ENCODE data around the gene CNPY1. TPM values are rescaled to one million over a fixed set of nuclear protein-coding genes. Genes with fewer than 3 reads are reported as not detected.

Gene CNPY1
- total and polyA plus RNA-seq, 2 experiments from 2014 or later = not detected

DNA sequence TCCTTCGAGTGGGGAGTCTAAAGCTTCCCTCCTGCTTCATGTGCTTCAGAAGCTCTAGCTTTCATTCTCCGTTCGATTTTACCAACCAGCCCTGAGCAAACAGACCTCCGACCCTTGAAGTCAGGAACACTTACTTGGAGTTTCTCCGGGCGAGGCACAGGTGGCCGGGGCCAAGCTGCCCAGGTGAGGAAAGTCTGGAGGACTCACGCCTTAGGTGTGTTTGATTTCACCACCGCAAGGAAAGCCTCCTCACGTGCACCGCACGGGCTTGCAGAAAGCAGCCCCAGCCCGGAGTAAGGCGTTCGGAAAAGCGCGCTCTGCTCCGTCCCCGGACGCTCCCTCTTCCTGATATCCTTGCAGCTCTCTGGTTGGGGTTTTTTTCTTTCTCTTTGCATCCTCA lies 30.1 kb upstream of the CNPY1 start:
- Histone ChIP-seq H3K36me3 (replicated peaks; ENCODE audit: insufficient read depth, low read depth) (no peaks in the 10 kb centered on the region), H3K27ac (no peak overlapping the region), H3K4me3 (no peak overlapping the region), H3K4me1 (ENCODE audit: insufficient read depth) (no peaks in the 10 kb centered on the region), H3K27me3 (peaks cover 7% of the 10 kb centered on the region), H3K9me2 (replicated peaks; ENCODE audit: insufficient read depth) (no peaks in the 10 kb centered on the region), H3K79me2 (no peaks in the 10 kb centered on the region), H3K4me2 (no peak overlapping the region), H2AFZ (no peak overlapping the region), H4K20me1 (ENCODE audit: insufficient read depth, poor library complexity, severe bottlenecking) (no peaks in the 10 kb centered on the region), H3K9me3 (ENCODE audit: low read depth) (no peaks in the 10 kb centered on the region)
- WGBS (ENCODE audit: low lambda C conversion rate, missing lambda C conversion rate) = 79% methylated on average over 20 of the region's 20 CpGs
- DNase-seq (ENCODE audit: low spot score) = no peak
- TF ChIP-seq EZH2 (IDR thresholded peaks at IDR 0.05; ENCODE audit: borderline replicate concordance) (no peak), EZH2phosphoT487 (IDR thresholded peaks at IDR 0.05; ENCODE audit: low read depth, severe bottlenecking, unreplicated experiment) (no peak)
- TF ChIP-seq, protein P1, sequence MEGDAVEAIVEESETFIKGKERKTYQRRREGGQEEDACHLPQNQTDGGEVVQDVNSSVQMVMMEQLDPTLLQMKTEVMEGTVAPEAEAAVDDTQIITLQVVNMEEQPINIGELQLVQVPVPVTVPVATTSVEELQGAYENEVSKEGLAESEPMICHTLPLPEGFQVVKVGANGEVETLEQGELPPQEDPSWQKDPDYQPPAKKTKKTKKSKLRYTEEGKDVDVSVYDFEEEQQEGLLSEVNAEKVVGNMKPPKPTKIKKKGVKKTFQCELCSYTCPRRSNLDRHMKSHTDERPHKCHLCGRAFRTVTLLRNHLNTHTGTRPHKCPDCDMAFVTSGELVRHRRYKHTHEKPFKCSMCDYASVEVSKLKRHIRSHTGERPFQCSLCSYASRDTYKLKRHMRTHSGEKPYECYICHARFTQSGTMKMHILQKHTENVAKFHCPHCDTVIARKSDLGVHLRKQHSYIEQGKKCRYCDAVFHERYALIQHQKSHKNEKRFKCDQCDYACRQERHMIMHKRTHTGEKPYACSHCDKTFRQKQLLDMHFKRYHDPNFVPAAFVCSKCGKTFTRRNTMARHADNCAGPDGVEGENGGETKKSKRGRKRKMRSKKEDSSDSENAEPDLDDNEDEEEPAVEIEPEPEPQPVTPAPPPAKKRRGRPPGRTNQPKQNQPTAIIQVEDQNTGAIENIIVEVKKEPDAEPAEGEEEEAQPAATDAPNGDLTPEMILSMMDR (IDR thresholded peaks at IDR 0.05; ENCODE audit: poor library complexity) = no peak

- WGBS (ENCODE audit: low lambda C conversion rate, missing lambda C conversion rate) = 87% methylated on average over 10 of the region's 10 CpGs
Observed at GRCh38 chr7:155574556-155575290, 28.4 kb upstream of the CNPY1 start.

GRCh38 chr7:155571581-155572345 lies 25.4 kb upstream of the CNPY1 start:
- no peak for DNase-seq (ENCODE audit: low spot score)
- no peaks in the 10 kb centered on the region for H3K4me1 ChIP-seq (ENCODE audit: insufficient read depth)
- no peak overlapping the region for H2AFZ ChIP-seq
- no peaks in the 10 kb centered on the region for H4K20me1 ChIP-seq (ENCODE audit: insufficient read depth, poor library complexity, severe bottlenecking)
- peaks cover 7% of the 10 kb centered on the region for H3K27me3 ChIP-seq
- no peaks in the 10 kb centered on the region for H3K36me3 ChIP-seq (replicated peaks; ENCODE audit: insufficient read depth, low read depth)
- H3K9me3 ChIP-seq (ENCODE audit: low read depth) = no peaks in the 10 kb centered on the region
- H3K9me2 ChIP-seq (replicated peaks; ENCODE audit: insufficient read depth) = no peaks in the 10 kb centered on the region
- no peak overlapping the region for H3K27ac ChIP-seq
- H3K79me2 ChIP-seq = no peaks in the 10 kb centered on the region
- TF ChIP-seq EZH2phosphoT487 (IDR thresholded peaks at IDR 0.05; ENCODE audit: low read depth, severe bottlenecking, unreplicated experiment) (no peak), EZH2 (IDR thresholded peaks at IDR 0.05; ENCODE audit: borderline replicate concordance) (no peak)
- TF ChIP-seq, protein P1 (IDR thresholded peaks at IDR 0.05; ENCODE audit: poor library complexity) = no peak
- whole genome bisulfite sequencing (ENCODE audit: low lambda C conversion rate, missing lambda C conversion rate) = 66% methylated on average over 11 of the region's 11 CpGs
- no peak overlapping the region for H3K4me3 ChIP-seq
- H3K4me2 ChIP-seq = no peak overlapping the region

More at GRCh38 chr7:155574556-155575290, 28.4 kb upstream of the CNPY1 start:
- H3K4me3 ChIP-seq = no peak overlapping the region
- no peak for DNase-seq (ENCODE audit: low spot score)
- H3K4me2 ChIP-seq = no peak overlapping the region
- no peak overlapping the region for H2AFZ ChIP-seq
- no peak overlapping the region for H3K27ac ChIP-seq
- TF ChIP-seq EZH2phosphoT487 (IDR thresholded peaks at IDR 0.05; ENCODE audit: low read depth, severe bottlenecking, unreplicated experiment) = no peak
- no peak for TF ChIP-seq EZH2 (IDR thresholded peaks at IDR 0.05; ENCODE audit: borderline replicate concordance)
- TF ChIP-seq, protein P1 (IDR thresholded peaks at IDR 0.05; ENCODE audit: poor library complexity) = no peak
- H3K9me3 ChIP-seq (ENCODE audit: low read depth) = no peaks in the 10 kb centered on the region
- no peaks in the 10 kb centered on the region for H3K4me1 ChIP-seq (ENCODE audit: insufficient read depth)
- H3K79me2 ChIP-seq = no peaks in the 10 kb centered on the region
- H3K9me2 ChIP-seq (replicated peaks; ENCODE audit: insufficient read depth) = no peaks in the 10 kb centered on the region
- H4K20me1 ChIP-seq (ENCODE audit: insufficient read depth, poor library complexity, severe bottlenecking) = no peaks in the 10 kb centered on the region
- peaks cover 7% of the 10 kb centered on the region for H3K27me3 ChIP-seq
- no peaks in the 10 kb centered on the region for H3K36me3 ChIP-seq (replicated peaks; ENCODE audit: insufficient read depth, low read depth)

All from hepatocyte (in vitro differentiated cells).